Subcutaneous abdominal adipose tissue (tissue), 5 donors: Measurements from ENCODE around the gene ZBTB39.
"Not testable (repeated sequence)": the region's sequence is repeated elsewhere in the genome, so short reads cannot be mapped to it uniquely, and the experiment has no call there.

ENCODE experiments used
- H3K27ac ChIP-seq: one replicate; pipeline ENCODE4 v1.7.0; 2013; ENCODE audit warnings: low read depth, mild to moderate bottlenecking, inconsistent platforms, low read length, moderate library complexity
- H3K27me3 ChIP-seq, 5 donors: one replicate each; pipeline ENCODE4 v1.7.0; 2013; ENCODE audit warnings: low read length in 5 of 5, inconsistent platforms in 1 of 5; ENCODE audit not compliant: control insufficient read depth in 5 of 5, insufficient read depth in 4 of 5
- H3K36me3 ChIP-seq, 5 donors: one replicate each; pipeline ENCODE4 v1.7.0; 2013; ENCODE audit warnings: low read length in 5 of 5; ENCODE audit not compliant: control insufficient read depth in 5 of 5, insufficient read depth in 5 of 5
- H3K4me1 ChIP-seq, 5 donors: one replicate each; pipeline ENCODE4 v1.7.0; 2013; ENCODE audit warnings: low read length in 5 of 5, mild to moderate bottlenecking in 3 of 5, moderate library complexity in 1 of 5; ENCODE audit not compliant: control insufficient read depth in 5 of 5, insufficient read depth in 5 of 5
- H3K4me3 ChIP-seq, 5 donors: one replicate each; pipeline ENCODE4 v1.7.0; 2013; ENCODE audit warnings: low read length in 5 of 5, low read depth in 1 of 5
- H3K9ac ChIP-seq, 5 donors: one replicate each; pipeline ENCODE4 v1.7.0; 2013; ENCODE audit warnings: low read length in 5 of 5, mild to moderate bottlenecking in 4 of 5, moderate library complexity in 3 of 5
- H3K9me3 ChIP-seq, 5 donors: one replicate each; pipeline ENCODE4 v1.7.0; 2013; ENCODE audit warnings: low read length in 5 of 5; ENCODE audit not compliant: control insufficient read depth in 5 of 5
- donor health status: healthy.
- donor health status: healthy.
- donor health status: healthy.
- donor health status: healthy.
- donor health status: healthy.

The ZBTB39 gene

GRCh38 chr12:57005980-57006808 lies at the start of gene ZBTB39:
Gene ZBTB39 (minus strand): TSS chr12:57006546. CDS start chr12:57004917, 1,629 bp downstream.
- H3K9me3 ChIP-seq = no peaks in the 10 kb centered on the region

GRCh38 chr12:57055824-57056223 lies 49.5 kb upstream of the ZBTB39 start:
- H3K4me3 ChIP-seq = no peak overlapping the region
- H3K36me3 ChIP-seq = peaks cover 20 to 35% (median 29%) of the 10 kb centered on the region in 5 donors
- no peak overlapping the region for H3K27ac ChIP-seq

More at GRCh38 chr12:57005980-57006808, at the start of gene ZBTB39:
- Histone ChIP-seq H3K4me1 (peaks cover 4 to 31% (median 30%) of the 10 kb centered on the region in 5 donors), H3K9ac (peak within 1 kb of the TSS; percentile 91 to 96 (median 94)), H3K36me3 (peaks cover 2 to 34% (median 29%) of the 10 kb centered on the region in 5 donors), H3K27ac (peak within 1 kb of the TSS; percentile 54), H3K27me3 (no peaks in the 10 kb centered on the region), H3K4me3 (peak within 1 kb of the TSS; percentile 70 to 82 (median 74))

GRCh38 chr12:57053901-57054300 lies 47.6 kb upstream of the ZBTB39 start:
- not testable (repeated sequence) for H3K27ac ChIP-seq, H3K4me1 ChIP-seq, H3K9ac ChIP-seq, H3K4me3 ChIP-seq, H3K27me3 ChIP-seq, H3K9me3 ChIP-seq
- peaks cover 7 to 17% (median 13%) of the 10 kb centered on the region in 5 donors for H3K36me3 ChIP-seq

More at GRCh38 chr12:57055824-57056223, 49.5 kb upstream of the ZBTB39 start:
- Histone ChIP-seq H3K9me3 (no peaks in the 10 kb centered on the region), H3K4me1 (no peaks in the 10 kb centered on the region), H3K27me3 (no peaks in the 10 kb centered on the region), H3K9ac (peak overlapping the region in 1 of 5 donors; percentile 40)

- H3K27ac ChIP-seq, H3K9ac ChIP-seq, H3K4me3 ChIP-seq, H3K36me3 ChIP-seq, H3K9me3 ChIP-seq, H3K4me1 ChIP-seq, H3K27me3 ChIP-seq: not testable (repeated sequence)
Observed at GRCh38 chr12:57053146-57053545, 46.8 kb upstream of the ZBTB39 start.

GRCh38 chr12:57051011-57051410 lies 44.7 kb upstream of the ZBTB39 start:
- peaks cover 0 to 19% (median 0%) of the 10 kb centered on the region in 5 donors for H3K4me1 ChIP-seq
- H3K36me3 ChIP-seq = no peaks in the 10 kb centered on the region
- no peak overlapping the region for H3K27ac ChIP-seq
- H3K9me3 ChIP-seq = no peaks in the 10 kb centered on the region
- H3K4me3 ChIP-seq = no peak overlapping the region
- no peak overlapping the region for H3K9ac ChIP-seq
- peaks cover 0 to 13% (median 3%) of the 10 kb centered on the region in 5 donors for H3K27me3 ChIP-seq

- H3K27ac ChIP-seq = no peak within 1 kb of the TSS
- H3K4me1 ChIP-seq = peaks cover 0 to 22% (median 2%) of the 10 kb centered on the region in 5 donors
- no peak within 1 kb of the TSS for H3K9ac ChIP-seq
- H3K9me3 ChIP-seq = no peaks in the 10 kb centered on the region
- no peak within 1 kb of the TSS for H3K4me3 ChIP-seq
- peaks cover 0 to 16% (median 3%) of the 10 kb centered on the region in 5 donors for H3K27me3 ChIP-seq
- no peaks in the 10 kb centered on the region for H3K36me3 ChIP-seq
Observed at GRCh38 chr12:57049890-57050289, 43.5 kb upstream of the ZBTB39 start, which contains the start of gene MYO1A. Gene MYO1A (minus strand): TSS chr12:57050129. CDS start chr12:57048323, 1,806 bp downstream.

GRCh38 chr12:57049119-57049446 lies 42.7 kb upstream of the ZBTB39 start:
- Histone ChIP-seq H3K27ac (no peak overlapping the region), H3K9ac (no peak overlapping the region), H3K27me3 (peaks cover 0 to 16% (median 3%) of the 10 kb centered on the region in 5 donors), H3K4me3 (no peak overlapping the region), H3K9me3 (no peaks in the 10 kb centered on the region), H3K36me3 (no peaks in the 10 kb centered on the region), H3K4me1 (peaks cover 0 to 22% (median 2%) of the 10 kb centered on the region in 5 donors)

GRCh38 chr12:57048423-57049118 lies 42.2 kb upstream of the ZBTB39 start:
- no peak overlapping the region for H3K27ac ChIP-seq
- no peak overlapping the region for H3K4me3 ChIP-seq
- peaks cover 0 to 16% (median 3%) of the 10 kb centered on the region in 5 donors for H3K27me3 ChIP-seq
- H3K4me1 ChIP-seq = peaks cover 0 to 22% (median 2%) of the 10 kb centered on the region in 5 donors
- H3K9me3 ChIP-seq = no peaks in the 10 kb centered on the region
- H3K9ac ChIP-seq = no peak overlapping the region
- no peaks in the 10 kb centered on the region for H3K36me3 ChIP-seq

- Histone ChIP-seq H3K36me3 (no peaks in the 10 kb centered on the region), H3K9me3 (no peaks in the 10 kb centered on the region), H3K27ac (no peak overlapping the region), H3K4me3 (no peak overlapping the region), H3K9ac (no peak overlapping the region), H3K4me1 (peaks cover 0 to 22% (median 2%) of the 10 kb centered on the region in 5 donors), H3K27me3 (peaks cover 0 to 16% (median 4%) of the 10 kb centered on the region in 5 donors)
Observed at GRCh38 chr12:57047981-57048380, 41.6 kb upstream of the ZBTB39 start.
